Right renal cortex interstitium (tissue), 3 donors: ENCODE data around the gene SPATA45. TPM values are rescaled to one million over a fixed set of nuclear protein-coding genes. Genes with fewer than 3 reads are reported as not detected.
"Not testable (repeated sequence)": the region's sequence is repeated elsewhere in the genome, so short reads cannot be mapped to it uniquely, and the experiment has no call there.

Experiments used
- DNase-seq, 3 donors: peaks; one replicate each; pipeline ENCODE4 v3.0.0-alpha.2; 2013; ENCODE audit warnings: low read depth in 3 of 3, low spot score in 2 of 3
- polyA plus RNA-seq, 3 donors: library from polyadenylated mRNA; unstranded; fragments of 120-200 nt; gene quantifications; one replicate each; pipeline ENCODE4 v1.2.1, GENCODE V29; 2013; ENCODE audit not compliant: insufficient read length in 3 of 3

The SPATA45 gene
- polyA plus RNA-seq: under 1 TPM in 1 of 3 donors, not detected in 2; 0.50 TPM

DNA sequence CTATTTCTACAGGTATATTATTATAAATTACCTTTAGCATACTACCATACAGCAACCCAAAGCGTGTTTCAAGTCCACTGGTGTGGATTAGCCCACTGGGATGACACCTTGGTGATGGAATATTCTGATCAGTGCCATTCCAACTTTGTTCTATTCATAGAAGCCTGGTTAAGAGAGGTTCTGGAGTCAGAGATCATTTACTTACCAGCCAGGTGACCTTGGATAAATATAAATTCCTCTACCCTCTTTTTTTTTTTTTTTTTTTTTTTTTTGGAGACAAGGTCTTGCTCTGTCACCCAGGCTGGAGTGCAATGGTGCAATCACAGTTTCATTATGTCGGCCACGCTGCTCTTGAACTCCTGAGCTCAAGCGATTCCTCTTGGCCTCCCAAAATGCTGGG lies at the start of gene SPATA45:
TSS of gene SPATA45 (minus strand) at position 101 of the 400 bp plus-strand sequence. CDS start 11,500 bp downstream, outside the sequence.
- no peak for DNase-seq

DNA sequence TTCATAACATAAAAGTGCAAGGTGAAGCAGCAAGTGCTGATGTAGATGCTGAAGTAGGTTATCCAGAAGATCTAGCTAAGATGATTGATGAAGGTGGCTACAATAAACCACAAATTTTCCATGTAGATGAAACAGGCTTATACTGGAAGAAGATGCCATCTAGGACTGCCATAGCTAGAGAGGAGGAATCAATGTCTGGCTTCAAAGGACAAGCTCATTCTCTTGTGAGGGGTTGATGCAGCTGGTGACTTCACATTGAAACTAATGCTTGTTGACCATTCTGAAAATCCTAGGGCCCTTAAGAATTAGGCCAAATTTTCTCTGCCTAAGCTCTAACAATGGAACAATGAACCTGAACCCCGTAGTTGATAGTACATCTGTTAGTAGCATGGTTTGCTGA lies 44.7 kb upstream of the SPATA45 start:
- DNase-seq: no peak

DNA sequence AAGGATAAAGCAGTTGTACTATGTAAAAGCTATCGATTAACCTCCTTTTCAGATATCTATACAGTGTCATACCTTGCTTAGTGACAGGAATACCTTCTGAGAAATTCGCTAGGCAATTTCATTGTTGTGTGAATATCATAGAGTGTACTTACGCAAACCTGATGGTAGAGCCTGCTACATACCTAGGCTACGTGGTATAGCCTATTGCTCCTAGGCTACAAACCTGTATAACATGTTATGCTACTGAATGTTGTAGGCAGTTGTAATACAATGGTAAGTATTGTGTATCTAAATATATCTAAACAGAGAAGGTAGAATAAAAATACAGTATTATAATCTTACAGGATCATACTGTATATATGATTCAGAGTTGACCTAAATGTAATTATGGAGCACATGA lies 37.1 kb upstream of the SPATA45 start:
- DNase-seq: no peak

DNA sequence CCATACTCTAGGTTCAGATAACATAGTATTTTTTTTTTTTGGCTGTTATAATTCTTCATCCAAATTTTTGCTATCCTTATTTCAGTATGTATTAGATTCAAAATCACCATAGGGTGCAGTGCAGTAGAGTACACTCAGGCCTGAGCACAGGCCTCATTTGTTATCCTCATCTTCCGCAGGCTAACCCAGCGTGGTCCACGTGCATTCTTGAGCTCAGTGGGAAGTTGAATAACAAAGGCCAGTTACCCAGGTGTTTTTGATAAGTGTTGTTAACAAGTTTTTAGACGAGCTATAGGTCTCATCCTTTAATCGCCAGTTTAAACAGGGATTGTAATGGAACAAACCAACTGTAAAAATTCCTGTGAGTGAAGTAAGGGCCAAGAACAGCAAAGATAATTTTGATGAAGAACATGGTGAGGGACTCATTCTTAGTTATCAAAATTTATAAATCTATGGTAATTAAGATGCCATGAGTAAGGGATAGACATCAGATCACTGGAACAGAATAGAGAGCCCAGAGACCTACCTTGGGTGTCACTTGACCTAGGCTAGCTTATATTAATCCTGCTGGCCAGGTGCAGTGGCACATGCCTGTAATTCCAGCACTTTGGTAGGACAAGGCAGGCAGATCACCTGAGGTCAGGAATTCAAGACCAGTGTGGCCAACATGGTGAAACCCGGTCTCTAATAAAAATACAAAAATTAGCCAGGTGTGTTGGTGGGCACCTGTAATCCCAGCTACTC lies 32.7 kb upstream of the SPATA45 start:
- DNase-seq: no peak

DNA sequence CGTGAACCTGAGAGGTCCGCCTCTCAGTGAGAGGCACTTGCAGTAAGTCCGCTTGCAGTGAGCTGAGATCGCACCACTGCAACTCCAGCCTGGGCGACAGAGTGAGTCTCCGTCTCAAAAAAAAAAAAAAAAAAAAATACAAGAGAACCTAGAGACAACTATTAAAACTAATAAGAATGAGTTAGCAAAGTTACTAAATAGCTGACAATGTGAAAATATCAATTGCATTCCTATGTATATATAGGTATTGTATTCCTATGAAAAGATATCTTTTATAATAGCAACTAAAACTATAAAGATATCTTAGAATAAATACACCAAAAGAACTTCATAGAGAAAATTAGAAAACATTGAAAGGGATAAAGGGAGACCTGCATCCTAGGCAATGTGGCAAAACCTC lies 31.0 kb upstream of the SPATA45 start:
- DNase-seq: no peak

DNA sequence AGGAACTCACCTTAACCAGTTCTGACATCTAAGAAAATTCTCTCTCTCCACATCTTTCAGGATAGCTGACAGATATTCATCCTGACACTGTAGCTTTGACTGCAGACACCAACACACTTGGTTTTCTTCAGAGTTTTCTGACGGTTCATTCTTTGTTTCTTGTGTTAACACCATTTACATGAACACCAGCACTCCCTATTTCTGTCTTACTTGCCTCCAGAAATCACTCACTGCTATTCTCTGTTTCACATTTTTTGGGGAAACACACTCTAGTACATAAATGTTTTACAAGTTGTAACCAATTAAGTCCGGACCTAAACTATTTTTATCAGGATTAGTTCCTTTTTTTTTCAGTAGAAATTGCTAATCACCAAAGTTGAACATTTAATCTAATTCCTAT lies 26.1 kb upstream of the SPATA45 start:
- no peak for DNase-seq

DNA sequence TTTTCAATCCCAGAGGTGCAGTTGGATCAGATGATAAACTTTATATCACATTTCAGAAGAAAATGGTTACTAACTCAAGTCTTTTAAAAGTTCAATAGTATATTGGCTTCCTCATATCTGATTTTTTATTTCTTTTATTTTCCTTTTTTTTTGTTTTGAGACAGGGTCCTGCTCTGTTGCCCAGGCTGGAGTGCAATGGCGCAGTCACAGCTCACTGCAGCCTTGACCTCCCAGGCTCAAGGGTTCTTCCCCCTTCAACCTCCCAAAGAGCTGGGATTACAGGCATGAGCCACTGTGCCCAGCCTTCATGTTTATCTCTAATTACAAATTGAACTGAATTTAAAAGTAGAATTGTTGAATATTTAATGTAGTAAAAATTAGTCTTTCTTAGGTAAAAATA lies 24.5 kb upstream of the SPATA45 start:
- DNase-seq: no peak

DNA sequence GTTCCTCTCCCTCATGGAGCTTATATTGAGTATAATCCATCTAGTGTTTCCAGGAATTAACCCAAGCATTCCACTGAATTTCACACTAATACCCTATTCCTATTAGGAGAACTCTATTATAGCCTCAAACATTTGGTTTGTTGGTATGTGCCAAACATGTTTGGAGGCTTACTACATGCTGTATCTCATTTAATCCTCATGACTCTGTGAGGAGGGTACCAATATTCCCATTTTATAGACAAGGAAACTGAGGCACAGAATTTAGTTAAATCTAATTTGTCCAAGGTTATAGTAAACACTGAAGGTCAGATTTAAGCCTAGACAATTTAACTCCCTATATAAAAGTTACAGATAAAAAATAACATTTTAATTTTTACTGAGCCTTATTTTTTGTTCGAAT lies 19.7 kb upstream of the SPATA45 start:
- DNase-seq: no peak

DNA sequence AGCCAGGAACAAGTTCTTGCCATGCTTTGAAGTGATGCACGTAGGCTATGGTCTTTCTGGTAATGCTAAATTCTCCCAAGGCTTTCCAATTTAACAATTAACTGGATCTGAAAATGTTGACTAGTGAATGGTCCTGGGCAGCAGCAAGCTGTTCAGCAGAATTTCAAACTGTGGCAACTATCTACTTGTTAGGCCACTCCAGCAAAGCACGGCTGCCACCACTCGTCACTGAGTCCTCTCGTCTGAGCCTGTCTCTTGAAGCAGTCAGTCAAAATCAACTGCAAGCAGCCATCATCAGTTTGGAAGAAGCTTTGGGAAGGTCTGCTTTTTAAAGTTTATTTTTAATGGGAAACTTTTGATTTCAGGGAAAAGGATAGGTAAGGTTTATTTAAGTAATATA lies 16.8 kb upstream of the SPATA45 start:
- DNase-seq: no peak

DNA sequence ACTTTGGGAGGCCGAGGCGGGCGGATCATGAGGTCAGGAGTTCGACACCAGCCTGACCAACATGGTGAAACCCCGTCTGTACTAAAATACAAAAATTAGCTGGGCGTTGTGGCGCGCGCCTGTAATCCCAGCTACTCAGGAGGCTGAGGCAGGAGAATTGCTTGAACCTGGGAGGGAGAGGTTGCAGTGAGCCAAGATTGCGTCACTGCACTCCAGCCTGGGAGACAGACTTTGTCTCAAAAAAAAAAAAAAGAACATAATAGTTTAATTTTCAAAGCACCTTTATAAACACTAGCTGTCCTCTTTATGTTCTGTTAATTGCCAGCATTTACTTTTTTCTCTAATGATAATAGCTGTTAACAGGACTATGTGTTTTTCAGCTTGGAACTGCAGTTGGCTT lies 15.9 kb upstream of the SPATA45 start:
- DNase-seq: not testable (repeated sequence)

DNA sequence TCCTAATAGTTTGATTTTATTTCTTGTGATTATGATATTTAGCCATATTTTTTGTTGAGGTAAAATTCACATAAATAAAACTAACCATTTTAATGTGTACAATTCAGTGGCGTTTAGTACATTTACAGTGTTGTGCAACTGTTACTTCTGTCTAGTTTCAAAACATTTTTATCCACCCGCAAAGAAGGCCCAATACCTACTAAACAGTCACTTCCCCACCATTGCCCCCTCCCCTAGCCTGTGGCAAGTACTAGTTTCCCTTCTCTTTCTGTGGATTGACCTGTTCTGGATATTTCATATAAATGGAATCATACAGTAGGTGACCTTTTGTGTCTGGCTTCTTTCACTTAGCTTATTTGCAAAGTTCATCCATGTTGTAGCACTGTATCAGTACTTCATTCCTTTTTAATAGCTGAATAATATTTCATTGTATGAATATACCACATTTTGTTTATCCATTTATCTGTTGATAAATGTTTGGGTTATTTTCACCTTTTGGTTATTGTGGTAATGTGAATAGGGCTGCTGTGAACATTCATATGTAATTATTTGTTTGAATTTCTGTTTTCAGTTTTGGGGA lies 14.8 kb upstream of the SPATA45 start:
- no peak for DNase-seq

DNA sequence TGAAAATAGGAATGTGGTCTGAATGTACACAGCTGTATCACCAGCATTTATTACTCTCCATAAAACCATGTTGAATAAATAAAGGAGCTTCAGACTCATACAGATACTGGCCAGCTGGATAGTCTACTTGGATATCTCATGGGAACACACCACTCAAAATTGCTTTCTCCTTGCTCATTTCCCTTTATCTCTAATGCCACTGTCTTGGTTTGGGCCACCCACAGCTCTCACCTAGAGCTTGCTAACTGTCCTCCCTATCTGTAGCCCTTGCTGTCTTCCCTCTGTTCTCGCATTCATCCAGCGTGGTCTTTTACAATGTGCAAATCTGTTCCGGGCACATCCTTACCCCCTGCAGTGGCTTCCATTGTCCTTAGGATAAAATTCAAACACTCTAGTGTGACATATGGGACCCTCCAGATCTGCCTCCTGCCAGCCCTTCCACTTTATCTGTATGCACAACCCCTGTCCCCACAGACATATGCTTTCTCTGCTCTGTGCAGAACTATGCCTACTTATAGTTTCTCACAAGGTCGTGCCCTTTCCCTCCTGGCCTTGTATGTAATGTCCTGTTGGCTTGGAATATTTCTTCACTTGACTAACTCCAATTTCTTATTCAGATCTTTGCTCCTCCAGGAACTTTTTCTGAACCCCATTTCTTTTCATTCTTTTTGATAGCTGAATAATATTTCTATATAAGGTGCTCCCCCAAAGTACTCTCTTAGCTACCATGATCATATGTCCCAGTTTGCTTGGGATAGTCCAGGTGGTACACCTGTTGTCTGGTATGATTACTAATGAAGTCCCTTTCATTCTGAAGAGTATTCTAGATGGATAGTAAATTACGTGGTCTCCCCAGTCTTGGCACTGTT lies 13.5 kb upstream of the SPATA45 start:
- DNase-seq: no peak

DNA sequence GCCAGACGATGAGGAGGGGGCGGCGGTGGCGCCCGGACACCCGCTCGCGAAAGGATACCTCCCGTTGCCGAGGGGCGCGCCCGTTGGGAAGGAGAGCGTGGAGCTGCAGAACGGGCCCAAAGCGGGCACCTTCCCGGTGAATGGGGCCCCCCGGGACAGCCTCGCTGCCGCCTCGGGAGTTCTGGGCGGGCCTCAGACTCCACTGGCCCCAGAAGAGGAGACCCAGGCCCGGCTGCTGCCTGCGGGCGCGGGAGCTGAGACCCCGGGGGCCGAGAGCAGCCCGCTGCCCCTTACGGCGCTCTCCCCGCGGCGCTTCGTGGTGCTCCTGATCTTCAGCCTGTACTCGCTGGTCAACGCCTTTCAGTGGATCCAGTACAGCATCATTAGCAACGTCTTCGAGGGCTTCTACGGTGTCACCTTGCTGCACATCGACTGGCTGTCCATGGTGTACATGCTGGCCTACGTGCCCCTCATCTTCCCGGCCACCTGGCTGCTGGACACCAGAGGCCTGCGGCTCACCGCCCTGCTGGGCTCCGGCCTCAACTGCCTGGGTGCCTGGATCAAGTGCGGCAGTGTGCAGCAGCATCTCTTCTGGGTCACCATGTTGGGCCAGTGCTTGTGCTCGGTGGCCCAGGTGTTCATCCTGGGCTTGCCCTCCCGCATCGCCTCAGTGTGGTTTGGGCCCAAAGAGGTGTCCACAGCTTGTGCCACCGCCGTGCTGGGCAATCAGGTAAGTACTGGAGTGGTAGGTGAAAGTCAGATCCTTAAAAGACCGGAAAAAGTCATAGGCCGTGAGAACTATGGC lies 11.2 kb upstream of the SPATA45 start:
- DNase-seq: peak in 1 of 3 donors; percentile 24

DNA sequence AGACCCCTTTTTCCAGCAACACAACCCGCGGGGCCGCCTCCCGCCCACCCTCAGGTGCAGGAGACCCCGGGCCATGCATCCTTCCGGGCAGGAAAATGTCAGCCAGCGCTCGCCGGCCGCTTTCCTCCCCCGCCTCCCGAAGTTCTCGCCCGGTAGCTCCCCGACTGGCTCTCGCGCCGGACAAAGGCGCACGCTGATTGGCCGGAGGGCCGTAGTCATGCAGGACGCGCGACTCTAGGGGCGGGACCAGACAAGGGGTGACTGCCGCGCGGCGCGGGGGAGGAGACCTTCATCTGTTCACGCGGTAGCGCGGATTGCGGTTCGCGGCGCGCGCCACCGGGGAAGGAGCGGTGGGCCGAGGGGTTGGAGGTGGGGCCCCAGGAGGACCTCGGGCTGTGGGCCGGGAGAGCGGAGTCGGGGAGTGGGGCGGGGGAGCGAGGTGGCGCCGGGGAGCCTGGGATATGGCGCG lies 10.6 kb upstream of the SPATA45 start, which contains the start of gene FLVCR1:
TSS of gene FLVCR1 (plus strand) at position 284 of the 469 bp plus-strand sequence. CDS start at position 462, 178 bp downstream.
- DNase-seq: peak; percentile 82 to 96 (median 89)

DNA sequence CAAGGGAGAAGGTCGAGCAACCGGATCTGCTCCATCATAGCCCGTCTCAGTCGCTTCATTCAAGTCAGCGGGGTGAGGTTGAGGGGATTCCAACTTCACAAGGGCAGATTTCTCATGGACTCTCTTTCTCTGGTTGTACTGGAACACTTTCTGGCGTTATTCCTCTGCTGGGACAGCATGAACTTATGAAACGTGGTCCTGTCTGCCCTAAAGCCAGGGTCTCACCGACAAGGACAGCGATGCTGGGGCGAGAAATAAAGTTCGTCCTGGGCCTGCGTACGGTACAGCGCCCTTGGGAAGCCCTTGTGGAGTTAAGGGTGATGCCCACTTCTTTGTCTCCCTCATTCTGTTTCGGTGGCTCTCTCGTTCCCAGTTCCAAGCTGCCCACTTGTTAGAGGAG lies 9.3 kb upstream of the SPATA45 start:
- no peak for DNase-seq

DNA sequence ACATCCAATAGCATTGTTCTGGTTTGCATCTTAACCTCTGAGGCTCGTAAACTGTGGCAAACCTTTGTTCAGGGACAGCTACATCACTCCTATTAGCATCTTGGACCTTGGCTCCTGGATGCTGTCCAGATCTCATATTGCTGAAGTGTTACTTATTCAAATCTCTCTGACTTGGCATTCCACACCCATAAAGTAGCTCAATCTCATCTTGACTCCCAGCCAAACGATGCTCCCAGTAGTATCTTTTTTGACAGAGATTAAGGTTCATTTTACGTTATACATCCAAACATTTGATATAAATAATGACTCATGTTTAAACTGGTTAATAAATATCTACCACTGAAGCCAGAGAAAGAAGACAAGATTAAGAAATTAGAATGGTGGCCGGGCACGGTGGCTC lies 6.2 kb upstream of the SPATA45 start:
- no peak for DNase-seq

DNA sequence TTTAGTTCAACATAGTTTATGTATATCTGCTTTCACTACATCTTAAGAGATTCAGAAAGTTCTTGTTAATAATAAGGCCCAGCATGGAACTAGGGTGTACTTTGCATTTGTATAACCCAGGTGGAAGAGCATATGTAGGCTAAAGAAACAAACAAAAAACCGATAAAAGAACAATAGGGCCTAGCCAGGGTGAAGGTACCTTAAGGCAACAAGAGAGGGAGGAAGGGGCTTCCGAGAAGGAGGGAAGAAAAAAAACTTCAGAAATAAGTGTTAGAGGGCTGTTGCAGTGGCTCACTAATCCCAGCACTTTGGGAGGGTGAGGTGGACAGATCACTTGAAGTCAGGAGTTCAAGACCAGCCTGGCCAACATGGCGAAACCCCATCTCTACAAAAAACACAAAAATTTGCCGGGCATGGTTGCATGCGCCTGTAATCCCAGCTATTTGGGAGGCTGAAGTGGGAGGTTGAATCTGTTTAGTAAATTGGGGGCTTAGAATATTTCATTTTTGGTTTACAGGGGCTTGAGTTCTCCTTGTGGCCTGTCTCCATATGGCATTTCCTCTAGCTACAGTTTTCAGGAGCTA lies 4.7 kb upstream of the SPATA45 start:
- DNase-seq: no peak

DNA sequence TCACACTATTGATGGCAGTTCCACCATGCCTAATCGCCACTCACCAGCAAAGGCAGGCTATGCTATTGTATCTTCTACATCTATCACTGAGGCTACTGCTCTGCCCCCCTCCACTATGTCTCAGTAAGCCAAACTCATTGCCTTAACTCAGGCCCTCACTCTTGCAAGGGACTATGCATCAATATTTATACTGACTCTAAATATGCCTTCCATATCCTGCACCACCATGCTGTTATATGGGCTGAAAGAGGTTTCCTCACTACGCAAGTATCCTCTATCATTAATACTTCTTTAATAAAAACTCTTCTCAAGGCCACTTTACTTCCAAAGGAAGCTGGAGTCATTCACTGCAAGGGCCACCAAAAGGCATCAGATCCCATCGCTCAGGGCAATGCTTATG lies 2.9 kb downstream of the SPATA45 start:
- not testable (repeated sequence) for DNase-seq

DNA sequence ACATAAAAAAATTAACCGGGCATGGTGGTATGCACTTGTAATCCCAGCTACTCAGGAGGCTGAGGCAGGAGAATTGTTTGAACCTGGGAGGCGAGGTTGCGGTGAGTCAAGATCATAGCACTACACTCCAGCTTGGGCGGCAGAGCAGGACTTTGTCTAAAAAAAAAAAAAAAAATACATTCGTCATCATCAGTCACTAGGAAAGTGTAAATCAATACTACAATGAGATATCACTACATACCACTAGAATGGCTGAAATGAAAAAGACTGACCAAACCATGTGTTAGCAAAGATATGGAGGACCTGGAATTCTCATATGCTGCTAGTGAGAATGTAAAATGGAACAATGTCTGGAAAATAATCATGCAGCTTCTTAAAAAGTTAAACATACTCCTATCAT lies 9.3 kb downstream of the SPATA45 start:
- no peak for DNase-seq
